Astrocyte (in vitro differentiated cells and primary cell): ENCODE measurements around the gene PSMG4. TPM values are rescaled to one million over a fixed set of nuclear protein-coding genes. Genes with fewer than 3 reads are reported as not detected.
A peak's percentile ranks its signal among the peaks of the same experiment; 100 is the strongest.

Experiments
- DNase-seq: peaks from one replicate; pipeline ENCODE4 v3.0.0-alpha.2; 2010; ENCODE audit warnings: low read depth
- FAIRE-seq: peaks from 2 replicates; lab custom pipeline; 2011; peaks lifted over from hg19 to GRCh38; lab: Jason Lieb, UNC
- H2AFZ ChIP-seq: 2 replicates; pipeline ENCODE4 v1.6.0; 2012; ENCODE audit warnings: low read depth, low read length, inconsistent platforms
- H3K27ac ChIP-seq: 2 replicates; pipeline ENCODE4 v1.5.1; 2011; ENCODE audit warnings: low read depth, low read length, inconsistent platforms
- H3K27me3 ChIP-seq: 2 replicates; pipeline ENCODE4 v1.6.0; 2011; ENCODE audit warnings: low read length, inconsistent platforms; ENCODE audit not compliant: insufficient read depth
- H3K36me3 ChIP-seq: 2 replicates; pipeline ENCODE4 v1.5.1; 2011; ENCODE audit warnings: low read length, inconsistent platforms; ENCODE audit not compliant: insufficient read depth
- H3K4me1 ChIP-seq: 2 replicates; pipeline ENCODE4 v1.5.1; 2011; ENCODE audit warnings: low read length, inconsistent platforms; ENCODE audit not compliant: insufficient read depth
- H3K4me2 ChIP-seq: 2 replicates; pipeline ENCODE4 v1.6.0; 2012; ENCODE audit warnings: low read length, inconsistent platforms
- H3K4me3 ChIP-seq: 2 replicates; pipeline ENCODE4 v1.5.1; 2011; ENCODE audit warnings: low read depth, mild to moderate bottlenecking, low read length, inconsistent platforms; ENCODE audit not compliant: insufficient read depth
- H3K79me2 ChIP-seq: 2 replicates; pipeline ENCODE4 v1.6.0; 2012; ENCODE audit warnings: mild to moderate bottlenecking, low read length, inconsistent platforms; ENCODE audit not compliant: insufficient read depth
- H3K9ac ChIP-seq: 2 replicates; pipeline ENCODE4 v1.6.0; 2012; ENCODE audit warnings: mild to moderate bottlenecking, low read length, inconsistent platforms
- H3K9me3 ChIP-seq: 2 replicates; pipeline ENCODE4 v1.5.1; 2012; ENCODE audit warnings: low read depth, mild to moderate bottlenecking, low read length, inconsistent platforms; ENCODE audit not compliant: insufficient read depth
- H4K20me1 ChIP-seq: 2 replicates; pipeline ENCODE4 v1.6.0; 2012; ENCODE audit warnings: low read length, inconsistent platforms; ENCODE audit not compliant: insufficient read depth
- H3K27ac Mint-ChIP-seq: one replicate; pipeline ENCODE4 v1.8.0; 2021; ENCODE audit warnings: mild to moderate bottlenecking, mixed read lengths; ENCODE audit not compliant: unreplicated experiment
- H3K27me3 Mint-ChIP-seq: one replicate; pipeline ENCODE4 v1.8.0; 2021; ENCODE audit warnings: low read depth, mixed read lengths; ENCODE audit not compliant: unreplicated experiment
- H3K36me3 Mint-ChIP-seq: one replicate; pipeline ENCODE4 v1.8.0; 2021; ENCODE audit warnings: low read depth, mixed read lengths; ENCODE audit not compliant: unreplicated experiment
- H3K4me1 Mint-ChIP-seq: one replicate; pipeline ENCODE4 v1.8.0; 2021; ENCODE audit warnings: low read depth, mixed read lengths; ENCODE audit not compliant: unreplicated experiment
- H3K4me3 Mint-ChIP-seq: one replicate; pipeline ENCODE4 v1.8.0; 2021; ENCODE audit warnings: mild to moderate bottlenecking, moderate library complexity, mixed read lengths; ENCODE audit not compliant: unreplicated experiment
- H3K9me3 Mint-ChIP-seq: one replicate; pipeline ENCODE4 v1.8.0; 2021; ENCODE audit warnings: mild to moderate bottlenecking, mixed read lengths; ENCODE audit not compliant: unreplicated experiment
- EZH2 ChIP-seq: IDR thresholded peaks from 2 replicates; pipeline ENCODE4 v1.6.1; 2012; ENCODE audit warnings: mild to moderate bottlenecking, low read length, inconsistent platforms; ENCODE audit not compliant: insufficient read depth
- total RNA-seq: library from RNA; stranded (reverse); gene quantifications from 2 replicates; pipeline ENCODE4 v1.2.1, GENCODE V29; 2021
- TF ChIP-seq, protein P1 (sequence below): IDR thresholded peaks from 2 replicates; pipeline ENCODE4 v1.5.1; 2011; ENCODE audit warnings: low read depth, mild to moderate bottlenecking, inconsistent platforms, low read length, moderate library complexity; ENCODE audit not compliant: insufficient read depth

The PSMG4 gene
- total RNA-seq, 1 donor from 2014 or later = 23.4 TPM

DNA sequence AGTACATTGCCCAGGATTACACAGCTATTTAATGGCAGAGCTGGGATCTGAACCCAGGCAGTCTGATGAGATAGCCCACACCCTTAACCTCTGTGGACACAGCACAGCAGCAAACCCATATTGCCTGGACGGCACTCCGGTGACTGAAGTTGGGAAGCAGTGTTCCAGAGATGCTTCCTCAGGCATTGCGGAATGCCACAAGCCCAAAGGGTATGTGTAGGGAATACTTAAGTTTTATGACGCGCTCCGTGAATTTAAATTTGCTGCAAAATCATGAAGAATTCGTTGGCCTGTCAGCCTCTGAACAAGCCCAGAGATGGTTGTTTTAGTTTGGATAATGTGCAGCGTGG is 46.4 kb downstream of the PSMG4 start:
- Mint-ChIP-seq H3K9me3 (peaks cover 14% of the 10 kb centered on the region), H3K4me1 (no peaks in the 10 kb centered on the region), H3K27ac (no peak overlapping the region), H3K4me3 (no peak overlapping the region), H3K27me3 (no peaks in the 10 kb centered on the region), H3K36me3 (peaks cover 7% of the 10 kb centered on the region)
- no peaks in the 10 kb centered on the region for H3K79me2 ChIP-seq
- no peak for DNase-seq
- TF ChIP-seq, protein P1, sequence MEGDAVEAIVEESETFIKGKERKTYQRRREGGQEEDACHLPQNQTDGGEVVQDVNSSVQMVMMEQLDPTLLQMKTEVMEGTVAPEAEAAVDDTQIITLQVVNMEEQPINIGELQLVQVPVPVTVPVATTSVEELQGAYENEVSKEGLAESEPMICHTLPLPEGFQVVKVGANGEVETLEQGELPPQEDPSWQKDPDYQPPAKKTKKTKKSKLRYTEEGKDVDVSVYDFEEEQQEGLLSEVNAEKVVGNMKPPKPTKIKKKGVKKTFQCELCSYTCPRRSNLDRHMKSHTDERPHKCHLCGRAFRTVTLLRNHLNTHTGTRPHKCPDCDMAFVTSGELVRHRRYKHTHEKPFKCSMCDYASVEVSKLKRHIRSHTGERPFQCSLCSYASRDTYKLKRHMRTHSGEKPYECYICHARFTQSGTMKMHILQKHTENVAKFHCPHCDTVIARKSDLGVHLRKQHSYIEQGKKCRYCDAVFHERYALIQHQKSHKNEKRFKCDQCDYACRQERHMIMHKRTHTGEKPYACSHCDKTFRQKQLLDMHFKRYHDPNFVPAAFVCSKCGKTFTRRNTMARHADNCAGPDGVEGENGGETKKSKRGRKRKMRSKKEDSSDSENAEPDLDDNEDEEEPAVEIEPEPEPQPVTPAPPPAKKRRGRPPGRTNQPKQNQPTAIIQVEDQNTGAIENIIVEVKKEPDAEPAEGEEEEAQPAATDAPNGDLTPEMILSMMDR = no peak
- no peak for TF ChIP-seq EZH2
- H3K4me1 ChIP-seq = no peaks in the 10 kb centered on the region
- H3K9ac ChIP-seq = no peak overlapping the region
- no peaks in the 10 kb centered on the region for H4K20me1 ChIP-seq
- no peak overlapping the region for H3K4me3 ChIP-seq
- no peaks in the 10 kb centered on the region for H3K36me3 ChIP-seq
- FAIRE-seq = no peak
- no peak overlapping the region for H3K4me2 ChIP-seq
- peaks cover 4% of the 10 kb centered on the region for H3K9me3 ChIP-seq
- H2AFZ ChIP-seq = no peak overlapping the region
- H3K27me3 ChIP-seq = no peaks in the 10 kb centered on the region
- H3K27ac ChIP-seq = no peak overlapping the region

DNA sequence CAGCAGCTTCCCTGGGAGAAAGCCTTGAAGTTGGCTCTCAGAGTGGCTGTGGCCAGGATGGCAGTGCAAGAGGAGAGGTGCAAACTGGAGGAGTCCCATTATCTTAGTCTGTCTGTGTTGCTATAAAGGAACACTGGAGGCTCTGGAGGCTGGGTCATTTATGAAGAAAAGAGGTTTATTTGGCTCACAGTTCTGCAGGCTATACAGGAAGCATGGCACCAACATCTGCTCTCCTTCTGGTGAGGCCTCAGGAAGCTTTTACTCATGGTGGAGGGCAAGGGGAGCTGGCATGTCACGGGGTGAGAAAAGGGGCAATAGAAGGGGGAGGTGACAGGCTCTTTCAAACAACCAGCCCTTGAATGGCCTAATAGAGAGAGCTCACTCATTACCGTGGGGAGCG is 47.1 kb downstream of the PSMG4 start:
- Mint-ChIP-seq H3K4me1 (no peaks in the 10 kb centered on the region), H3K27me3 (no peaks in the 10 kb centered on the region), H3K36me3 (peaks cover 7% of the 10 kb centered on the region), H3K27ac (no peak overlapping the region), H3K4me3 (peak overlapping the region; percentile 45), H3K9me3 (peaks cover 14% of the 10 kb centered on the region)
- no peaks in the 10 kb centered on the region for H3K4me1 ChIP-seq
- no peaks in the 10 kb centered on the region for H3K27me3 ChIP-seq
- no peak for TF ChIP-seq EZH2
- TF ChIP-seq, protein P1 = no peak
- no peak overlapping the region for H2AFZ ChIP-seq
- H3K9ac ChIP-seq = no peak overlapping the region
- H3K4me2 ChIP-seq = no peak overlapping the region
- no peaks in the 10 kb centered on the region for H3K79me2 ChIP-seq
- H3K36me3 ChIP-seq = no peaks in the 10 kb centered on the region
- H3K27ac ChIP-seq = no peak overlapping the region
- H4K20me1 ChIP-seq = no peaks in the 10 kb centered on the region
- no peak for DNase-seq
- no peak for FAIRE-seq
- no peak overlapping the region for H3K4me3 ChIP-seq
- peaks cover 4% of the 10 kb centered on the region for H3K9me3 ChIP-seq

DNA sequence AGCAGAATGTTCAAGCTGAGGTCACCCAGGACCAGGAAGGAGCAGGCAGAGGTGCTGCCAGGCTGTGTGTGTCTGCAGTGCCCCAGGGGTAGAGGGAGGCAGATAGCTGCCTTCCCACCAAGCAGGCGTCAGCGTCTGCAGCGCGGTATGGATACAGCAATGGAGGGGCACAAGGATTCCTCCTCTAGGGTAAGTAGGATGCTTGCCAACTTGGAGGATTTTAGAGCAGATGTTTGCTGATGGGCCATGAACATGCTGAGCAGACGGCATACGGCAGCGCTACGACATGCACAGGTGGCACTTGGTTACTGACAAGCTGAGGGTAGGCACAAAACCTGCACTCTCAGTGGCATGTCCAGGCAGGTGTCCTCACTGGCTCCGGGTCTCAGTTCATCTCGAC is 48.1 kb downstream of the PSMG4 start:
- TF ChIP-seq EZH2 = no peak
- TF ChIP-seq, protein P1 = no peak
- FAIRE-seq = no peak
- Histone ChIP-seq H3K4me2 (no peak overlapping the region), H3K36me3 (no peaks in the 10 kb centered on the region), H2AFZ (no peak overlapping the region), H3K27ac (no peak overlapping the region), H3K27me3 (no peaks in the 10 kb centered on the region), H3K4me1 (no peaks in the 10 kb centered on the region), H3K9ac (no peak overlapping the region), H4K20me1 (no peaks in the 10 kb centered on the region), H3K4me3 (no peak overlapping the region), H3K9me3 (peaks cover 4% of the 10 kb centered on the region), H3K79me2 (no peaks in the 10 kb centered on the region)
- no peak overlapping the region for H3K4me3 Mint-ChIP-seq
- DNase-seq = no peak
- no peaks in the 10 kb centered on the region for H3K4me1 Mint-ChIP-seq
- H3K27me3 Mint-ChIP-seq = no peaks in the 10 kb centered on the region
- H3K9me3 Mint-ChIP-seq = peaks cover 14% of the 10 kb centered on the region
- no peak overlapping the region for H3K27ac Mint-ChIP-seq
- peaks cover 7% of the 10 kb centered on the region for H3K36me3 Mint-ChIP-seq
